ENCODE results near the gene SEMA6B. TPM values are rescaled to one million over a fixed set of nuclear protein-coding genes. Genes with fewer than 3 reads are reported as not detected.

Gene SEMA6B
- polyA plus RNA-seq, 1 of the 3 experiments (the other 2 are of a cell fraction), result 3.7 TPM

- no peak for DNase-seq
- CTCF ChIA-PET, result interaction anchor here (0.9 to 9.9 kb wide), 7 partner anchors 15 to 66 kb away, joined by 3 to 93 read pairs (median 5); no protein-coding TSS in a partner anchor
- WGBS (ENCODE audit: low lambda C conversion rate), result 35% methylated on average over 9 of the region's 9 CpGs
- H3K4me3 ChIP-seq (ENCODE audit: low read depth in 2 of 2, low read length in 1 of 2), result no peak overlapping the region
- no peaks in the 10 kb centered on the region for H3K9me3 ChIP-seq
- POLR2A ChIA-PET, result no interaction called here
- TF ChIP-seq POLR2AphosphoS5 (IDR thresholded peaks at IDR 0.05; ENCODE audit: low read depth, low read length), result no peak
- TF ChIP-seq CTCF (IDR thresholded peaks at IDR 0.05), result no peak
- no peak for TF ChIP-seq RFX5 (IDR thresholded peaks at IDR 0.05; ENCODE audit: low read length)
- TF ChIP-seq TCF12 (IDR thresholded peaks at IDR 0.05), result no peak
- no peak for TF ChIP-seq NFIC (IDR thresholded peaks at IDR 0.05; ENCODE audit: borderline replicate concordance)
- no peak for TF ChIP-seq MEF2A (IDR thresholded peaks at IDR 0.05; ENCODE audit: borderline replicate concordance, low read depth)
- TF ChIP-seq RXRA (IDR thresholded peaks at IDR 0.05; ENCODE audit: borderline replicate concordance, low read depth), result no peak
- TF ChIP-seq EZH2phosphoT487 (IDR thresholded peaks at IDR 0.05; ENCODE audit: borderline replicate concordance, low read depth), result no peak
- TF ChIP-seq PBX3 (IDR thresholded peaks at IDR 0.05), result no peak
- TF ChIP-seq MAX (IDR thresholded peaks at IDR 0.05; ENCODE audit: low read depth), result no peak
- TF ChIP-seq FOSL2 (IDR thresholded peaks at IDR 0.05; ENCODE audit: borderline replicate concordance, low read depth), result no peak
- TF ChIP-seq GATA2 (CRISPR knock-in tag; IDR thresholded peaks at IDR 0.05), result no peak
- TF ChIP-seq TAF1 (IDR thresholded peaks at IDR 0.05; ENCODE audit: borderline replicate concordance, low read depth, low read length), result no peak
- no peak for TF ChIP-seq RCOR1 (IDR thresholded peaks at IDR 0.05; ENCODE audit: low read length)
- TF ChIP-seq RAD21 (IDR thresholded peaks at IDR 0.05; ENCODE audit: low read length), result no peak
- no peak overlapping the region for H3K27ac ChIP-seq (ENCODE audit: low read depth in 2 of 2, low read length in 1 of 2)
- no peak overlapping the region for H3K4me2 ChIP-seq
- no peaks in the 10 kb centered on the region for H3K4me1 ChIP-seq (ENCODE audit: control insufficient read depth in 1 of 2, insufficient read depth in 2 of 2, low read depth in 1 of 2, low read length in 1 of 2)
- H3K9ac ChIP-seq, result no peak overlapping the region
- no peaks in the 10 kb centered on the region for H3K9me2 ChIP-seq
- peaks cover 27% of the 10 kb centered on the region; the same call in 1 of the 2 replicates for H3K27me3 ChIP-seq (ENCODE audit: insufficient read depth)
- H3K36me3 ChIP-seq (replicated peaks in 1 of 2; ENCODE audit: control insufficient read depth in 1 of 2, insufficient read depth in 2 of 2, low read length in 1 of 2), result no peaks in the 10 kb centered on the region
- H3K79me2 ChIP-seq (ENCODE audit: insufficient read depth), result no peaks in the 10 kb centered on the region
- no peaks in the 10 kb centered on the region for H4K20me1 ChIP-seq (ENCODE audit: insufficient read depth)
- peaks cover 5% of the 10 kb centered on the region for H3F3A ChIP-seq (replicated peaks; ENCODE audit: insufficient read depth)
- H2AFZ ChIP-seq (ENCODE audit: low read depth), result no peak overlapping the region
Measured at GRCh38 chr19:4590559-4590958, 31.1 kb upstream of the SEMA6B start.
